Transverse colon (tissue), 3 donors: ENCODE data around the gene OXLD1.

Experiments
- CTCF ChIP-seq, 5 experiments: fragments of 200-600 bp in 3 of 5; fragments of 450-650 bp in 2 of 5; sonication (generic) in 3 of 5; IDR thresholded peaks; 1 replicate in 2 of 5; 2 replicates in 3 of 5; pipeline ENCODE4 v1.5.1; 2016 to 2017; ENCODE audit warnings: antibody characterized with exemption in 5 of 5, inconsistent platforms in 3 of 5, mild to moderate bottlenecking in 2 of 5, moderate library complexity in 1 of 5
- EP300 ChIP-seq: sonication (generic); formaldehyde crosslinking; IDR thresholded peaks from one replicate; pipeline ENCODE4 v1.6.1; 2017; ENCODE audit warnings: antibody characterized with exemption, low read depth

GRCh38 chr17:81659038-81659437, 7.4 kb downstream of the OXLD1 start:
- TF ChIP-seq CTCF (IDR thresholded peaks at IDR 0.05), result no peak
- no peak for TF ChIP-seq EP300
